Tibial artery (tissue), 4 donors: Measurements from ENCODE around the gene GINS2.

Source experiments
- DNase-seq, 2 donors: peaks; one replicate each; pipeline ENCODE4 v3.0.0-alpha.2; 2019
- H3K27ac ChIP-seq, 2 donors: fragments of 200-600 bp; sonication (generic) in 1 of 2; 1 replicate in 1 of 2; 2 replicates in 1 of 2; pipeline ENCODE4 v1.5.1; 2018 to 2019; ENCODE audit warnings: mild to moderate bottlenecking in 1 of 2
- H3K27me3 ChIP-seq, 2 donors: fragments of 200-600 bp; sonication (generic) in 1 of 2; one replicate each; pipeline versions ENCODE4 v1.5.1 to v1.6.0; 2016 to 2019
- H3K36me3 ChIP-seq, 3 donors: fragments of 200-600 bp; sonication (generic) in 2 of 3; one replicate each; pipeline ENCODE4 v1.5.1; 2016 to 2019; ENCODE audit warnings: mild to moderate bottlenecking in 2 of 3
- H3K4me1 ChIP-seq, 4 donors: fragments of 200-600 bp; sonication (generic) in 2 of 4; 1 replicate in 3 of 4; 2 replicates in 1 of 4; pipeline ENCODE4 v1.5.1; 2016 to 2019
- H3K4me3 ChIP-seq, 2 donors: fragments of 200-600 bp; sonication (generic) in 1 of 2; 1 replicate in 1 of 2; 2 replicates in 1 of 2; pipeline ENCODE4 v1.5.1; 2018 to 2019; ENCODE audit warnings: mild to moderate bottlenecking in 2 of 2
- H3K9me3 ChIP-seq, 3 donors: fragments of 200-600 bp; sonication (generic) in 1 of 3; one replicate each; pipeline ENCODE4 v1.5.1; 2016 to 2019
- intact Hi-C: fragments of 100-400 bp; cut with DNase I; formaldehyde crosslinking; loops from one replicate; pipeline ENCODE4 v1.15.0; 2023; ENCODE audit warnings: low total_unique reads
- TF ChIP-seq, protein P1 (sequence below), 2 experiments: fragments of 200-600 bp in 1 of 2; fragments of 450-650 bp in 1 of 2; IDR thresholded peaks; one replicate each; pipeline ENCODE4 v1.5.1; 2017 to 2019; ENCODE audit warnings: antibody characterized with exemption in 2 of 2, mild to moderate bottlenecking in 1 of 2, moderate library complexity in 1 of 2

The GINS2 gene

DNA sequence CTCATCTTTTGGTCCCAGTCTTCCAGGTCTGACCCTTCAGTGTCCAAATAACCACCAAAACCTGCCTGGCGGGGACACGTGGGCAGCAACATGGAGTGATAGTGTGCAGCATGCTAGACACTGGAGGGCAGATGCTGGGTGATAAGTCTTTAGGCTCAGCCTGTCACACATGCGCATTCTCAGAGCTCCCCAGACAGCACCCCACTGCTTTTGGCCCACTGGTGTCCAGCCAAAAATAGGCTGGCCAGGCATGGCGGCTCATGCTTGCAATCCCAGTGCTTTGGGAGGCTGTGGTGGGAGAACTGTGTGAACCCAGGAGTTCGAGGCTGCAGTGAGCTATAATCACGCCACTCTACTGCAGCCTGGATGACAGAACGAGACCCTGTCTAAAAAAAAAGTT is 12.3 kb downstream of the GINS2 start:
- H3K9me3 ChIP-seq = no peaks in the 10 kb centered on the region
- DNase-seq = no peak
- peaks cover 13 to 20% (median 16%) of the 10 kb centered on the region in 3 donors for H3K36me3 ChIP-seq
- TF ChIP-seq, protein P1, sequence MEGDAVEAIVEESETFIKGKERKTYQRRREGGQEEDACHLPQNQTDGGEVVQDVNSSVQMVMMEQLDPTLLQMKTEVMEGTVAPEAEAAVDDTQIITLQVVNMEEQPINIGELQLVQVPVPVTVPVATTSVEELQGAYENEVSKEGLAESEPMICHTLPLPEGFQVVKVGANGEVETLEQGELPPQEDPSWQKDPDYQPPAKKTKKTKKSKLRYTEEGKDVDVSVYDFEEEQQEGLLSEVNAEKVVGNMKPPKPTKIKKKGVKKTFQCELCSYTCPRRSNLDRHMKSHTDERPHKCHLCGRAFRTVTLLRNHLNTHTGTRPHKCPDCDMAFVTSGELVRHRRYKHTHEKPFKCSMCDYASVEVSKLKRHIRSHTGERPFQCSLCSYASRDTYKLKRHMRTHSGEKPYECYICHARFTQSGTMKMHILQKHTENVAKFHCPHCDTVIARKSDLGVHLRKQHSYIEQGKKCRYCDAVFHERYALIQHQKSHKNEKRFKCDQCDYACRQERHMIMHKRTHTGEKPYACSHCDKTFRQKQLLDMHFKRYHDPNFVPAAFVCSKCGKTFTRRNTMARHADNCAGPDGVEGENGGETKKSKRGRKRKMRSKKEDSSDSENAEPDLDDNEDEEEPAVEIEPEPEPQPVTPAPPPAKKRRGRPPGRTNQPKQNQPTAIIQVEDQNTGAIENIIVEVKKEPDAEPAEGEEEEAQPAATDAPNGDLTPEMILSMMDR (IDR thresholded peaks at IDR 0.05) = no peak
- no peaks in the 10 kb centered on the region for H3K27me3 ChIP-seq
- H3K27ac ChIP-seq = no peak overlapping the region
- H3K4me1 ChIP-seq = peaks cover 0 to 16% (median 12%) of the 10 kb centered on the region in 4 donors
- intact Hi-C loops = no loop called here
- no peak overlapping the region for H3K4me3 ChIP-seq

DNA sequence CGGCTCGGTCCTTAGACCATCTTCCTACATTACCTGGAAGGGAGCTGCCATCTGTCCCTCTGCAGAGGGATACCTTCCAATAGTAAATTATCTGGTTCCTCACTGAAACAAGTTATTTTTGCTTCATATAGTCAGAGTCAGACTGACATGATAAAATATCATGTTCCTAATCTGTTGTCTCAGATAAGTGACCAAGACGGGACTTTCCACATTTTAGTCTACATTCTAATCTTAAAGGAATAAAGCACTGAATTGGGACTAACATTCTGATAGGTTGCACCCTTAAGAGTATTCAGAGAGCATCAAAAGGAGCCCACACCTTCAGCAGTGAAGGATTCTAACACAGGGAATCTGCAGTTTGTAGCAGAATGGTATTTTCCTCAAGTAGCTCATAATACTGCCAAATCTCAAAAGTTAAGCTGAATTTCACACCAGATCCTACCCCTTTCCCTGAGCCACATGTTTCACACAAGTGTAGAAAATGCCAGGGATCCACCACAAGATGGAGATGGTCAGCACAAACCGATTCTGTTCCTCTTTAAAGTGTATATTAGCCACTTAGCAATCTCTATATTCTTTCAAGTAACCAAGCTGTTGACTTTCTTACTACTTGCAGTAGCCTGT is 13.4 kb downstream of the GINS2 start:
- DNase-seq = no peak
- no peak overlapping the region for H3K27ac ChIP-seq
- H3K27me3 ChIP-seq = no peaks in the 10 kb centered on the region
- TF ChIP-seq, protein P1 (IDR thresholded peaks at IDR 0.05) = no peak
- H3K4me1 ChIP-seq = peaks cover 0 to 16% (median 12%) of the 10 kb centered on the region in 4 donors
- no peaks in the 10 kb centered on the region for H3K9me3 ChIP-seq
- H3K36me3 ChIP-seq = peaks cover 20 to 31% (median 24%) of the 10 kb centered on the region in 3 donors
- intact Hi-C loops = no loop called here
- no peak overlapping the region for H3K4me3 ChIP-seq

GRCh38 chr16:85674828-85675227 is 13.9 kb downstream of the GINS2 start:
- Histone ChIP-seq H3K4me3 (no peak overlapping the region), H3K9me3 (no peaks in the 10 kb centered on the region), H3K4me1 (peaks cover 0 to 16% (median 12%) of the 10 kb centered on the region in 4 donors), H3K36me3 (peaks cover 23 to 36% (median 29%) of the 10 kb centered on the region in 3 donors), H3K27me3 (no peaks in the 10 kb centered on the region), H3K27ac (peak overlapping the region in 1 of 2 donors; percentile 19)
- DNase-seq = no peak
- TF ChIP-seq, protein P1 (IDR thresholded peaks at IDR 0.05) = no peak
- intact Hi-C loops = no loop called here

- no peak for DNase-seq
- Histone ChIP-seq H3K36me3 (peaks cover 27 to 40% (median 33%) of the 10 kb centered on the region in 3 donors), H3K9me3 (no peaks in the 10 kb centered on the region), H3K4me1 (peaks cover 0 to 16% (median 12%) of the 10 kb centered on the region in 4 donors), H3K4me3 (no peak overlapping the region), H3K27ac (peak overlapping the region; percentile 8 to 19), H3K27me3 (no peaks in the 10 kb centered on the region)
- intact Hi-C loops = no loop called here
- TF ChIP-seq, protein P1 (IDR thresholded peaks at IDR 0.05) = no peak
Observed at GRCh38 chr16:85674418-85674755, 14.4 kb downstream of the GINS2 start.

DNA sequence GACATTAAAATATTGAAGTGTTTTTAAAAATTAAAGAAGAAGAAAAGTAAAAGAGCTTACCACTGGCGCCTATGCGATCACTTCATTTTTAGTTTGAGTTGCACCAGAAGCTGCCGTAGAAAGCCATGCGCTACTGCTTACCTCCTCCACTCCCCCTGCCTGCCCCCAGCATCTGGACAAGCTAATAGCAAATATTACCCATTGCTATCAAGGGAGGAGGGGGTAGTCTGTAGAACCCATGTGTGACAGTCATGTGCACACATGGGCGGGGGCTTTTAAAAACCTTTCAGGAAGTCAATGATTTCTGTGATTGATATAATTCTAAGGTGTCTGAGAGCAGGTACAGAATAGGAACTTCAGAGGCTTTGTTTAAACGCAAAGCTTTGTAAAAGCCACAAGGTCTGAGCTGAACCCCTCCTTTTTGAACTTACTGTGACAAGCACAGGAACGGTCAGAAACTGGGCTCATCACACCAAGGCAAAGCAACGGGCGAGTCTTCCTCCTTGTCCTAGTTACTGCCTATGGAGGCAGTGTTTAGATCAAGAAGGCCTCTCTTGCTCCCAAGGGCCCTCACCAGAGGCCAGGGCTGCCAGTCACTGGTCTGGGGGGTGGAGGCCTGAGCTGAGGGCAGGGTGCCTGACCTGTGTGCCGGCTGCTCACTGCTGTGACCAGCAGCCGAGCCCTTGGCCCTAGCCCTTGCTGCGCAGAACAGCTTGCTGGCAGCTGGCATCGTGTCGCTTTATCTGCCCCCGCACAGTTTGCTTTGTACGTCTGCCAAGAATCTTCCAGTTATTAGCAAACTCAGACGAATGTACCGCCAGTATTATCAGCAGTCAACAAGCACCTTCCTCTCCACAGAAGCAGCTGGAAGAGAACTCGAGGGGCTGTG is 15.0 kb downstream of the GINS2 start:
- no peaks in the 10 kb centered on the region for H3K27me3 ChIP-seq
- no peak for DNase-seq
- no peaks in the 10 kb centered on the region for H3K9me3 ChIP-seq
- intact Hi-C loops = no loop called here
- peaks cover 32 to 42% (median 39%) of the 10 kb centered on the region in 3 donors for H3K36me3 ChIP-seq
- H3K27ac ChIP-seq = peak overlapping the region; percentile 8 to 19
- H3K4me3 ChIP-seq = no peak overlapping the region
- peaks cover 0 to 16% (median 12%) of the 10 kb centered on the region in 4 donors for H3K4me1 ChIP-seq
- TF ChIP-seq, protein P1 (IDR thresholded peaks at IDR 0.05) = no peak
